H1 (cell line): ENCODE data around the gene KRT83. TPM values are rescaled to one million over a fixed set of nuclear protein-coding genes. Genes with fewer than 3 reads are reported as not detected.

Source experiments
- CTCF ChIA-PET: fragments of 300-600 bp; sonication (Branson Sonifier 250); formaldehyde crosslinking; loops from one replicate; lab custom pipeline; 2021; ENCODE audit not compliant: partially characterized antibody; lab: Charles Lee
- POLR2A ChIA-PET: fragments of 300-600 bp; sonication (Branson Sonifier 250); formaldehyde crosslinking; loops from one replicate; lab custom pipeline; 2021; ENCODE audit warnings: inconsistent platforms; ENCODE audit not compliant: partially characterized antibody; lab: Charles Lee
- DNase-seq, 2 experiments: peaks; one replicate each; pipeline versions ENCODE4 v3.0.0 to v3.0.0-alpha.2; 2010 to 2022; ENCODE audit warnings: low spot score in 2 of 2, low read depth in 1 of 2, mixed read lengths in 1 of 2
- FAIRE-seq: peaks from 2 replicates; lab custom pipeline; 2011; peaks lifted over from hg19 to GRCh38; lab: Jason Lieb, UNC
- H2AFZ ChIP-seq: 2 replicates; pipeline ENCODE4 v1.8.1; 2012; ENCODE audit warnings: low read length, inconsistent platforms
- H2AK5ac ChIP-seq: 2 replicates; pipeline ENCODE4 v1.6.1; 2013; ENCODE audit warnings: low read depth, low read length
- H2BK120ac ChIP-seq: replicated peaks from 2 replicates; pipeline ENCODE3; 2013; ENCODE audit warnings: low read depth, low read length, inconsistent platforms
- H2BK12ac ChIP-seq: 2 replicates; pipeline ENCODE4 v1.6.1; 2013; ENCODE audit warnings: low read depth, low read length
- H2BK15ac ChIP-seq: 2 replicates; pipeline ENCODE4 v1.6.1; 2013; ENCODE audit warnings: low read length
- H2BK20ac ChIP-seq: 2 replicates; pipeline ENCODE4 v1.6.1; 2013; ENCODE audit warnings: low read length
- H2BK5ac ChIP-seq: 2 replicates; pipeline ENCODE4 v1.6.1; 2013; ENCODE audit warnings: low read depth, low read length
- H3K14ac ChIP-seq: 2 replicates; pipeline ENCODE4 v1.6.1; 2013; ENCODE audit warnings: inconsistent platforms; ENCODE audit not compliant: insufficient read length
- H3K18ac ChIP-seq: 2 replicates; pipeline ENCODE4 v1.6.1; 2013; ENCODE audit warnings: low read length; ENCODE audit errors: extremely low read depth
- H3K23ac ChIP-seq: 2 replicates; pipeline ENCODE4 v1.6.1; 2013; ENCODE audit warnings: inconsistent platforms; ENCODE audit not compliant: insufficient read length
- H3K23me2 ChIP-seq: 2 replicates; pipeline ENCODE4 v1.6.1; 2013; ENCODE audit warnings: low read depth, low read length
- H3K27ac ChIP-seq: 2 replicates; pipeline ENCODE4 v1.6.1; 2011; ENCODE audit warnings: low read depth, low read length, inconsistent platforms
- H3K27me3 ChIP-seq, 4 experiments: replicated peaks in 1 of 4; 1 replicate in 1 of 4; 2 replicates in 3 of 4; pipeline versions ENCODE4 v1.6.1 to v1.8.1; 2011 to 2013; ENCODE audit warnings: low read length in 3 of 4, mild to moderate bottlenecking in 3 of 4, inconsistent platforms in 2 of 4, mixed read lengths in 2 of 4, moderate library complexity in 1 of 4; ENCODE audit not compliant: control insufficient read depth in 3 of 4, insufficient read depth in 3 of 4; ENCODE audit errors: extremely low read depth in 1 of 4
- H3K36me3 ChIP-seq, 4 experiments: 2 replicates each; pipeline versions ENCODE4 v1.6.1 to v1.8.1; 2011 to 2013; ENCODE audit warnings: mild to moderate bottlenecking in 4 of 4, low read length in 3 of 4, moderate library complexity in 2 of 4, control low read depth in 1 of 4, inconsistent platforms in 1 of 4; ENCODE audit not compliant: insufficient read depth in 4 of 4, control insufficient read depth in 2 of 4
- H3K4ac ChIP-seq: replicated peaks from 2 replicates; pipeline ENCODE3; 2013; ENCODE audit warnings: low read length, low read depth, mixed read lengths, inconsistent platforms; ENCODE audit not compliant: insufficient read length
- H3K4me1 ChIP-seq, 4 experiments: replicated peaks in 1 of 4; 1 replicate in 1 of 4; 2 replicates in 3 of 4; pipeline versions ENCODE4 v1.6.1 to v1.8.1; 2011 to 2013; ENCODE audit warnings: low read length in 3 of 4, inconsistent platforms in 2 of 4, mixed read lengths in 1 of 4; ENCODE audit not compliant: insufficient read depth in 4 of 4, control insufficient read depth in 3 of 4
- H3K4me2 ChIP-seq, 2 experiments: 2 replicates each; pipeline versions ENCODE4 v1.6.1 to v1.8.1; 2011 to 2013; ENCODE audit warnings: low read depth in 2 of 2, low read length in 2 of 2, control low read depth in 1 of 2, inconsistent platforms in 1 of 2, mild to moderate bottlenecking in 1 of 2; ENCODE audit not compliant: insufficient read depth in 1 of 2
- H3K4me3 ChIP-seq, 4 experiments: fragments of 200-600, 300-600 bp in 1 of 4; sonication (generic), shearing (Covaris generic), sonication (Bioruptor Twin) in 1 of 4; 2 replicates each; pipeline versions ENCODE4 v1.5.1 to v1.8.1; 2011 to 2016; ENCODE audit warnings: low read length in 4 of 4, low read depth in 3 of 4, control low read depth in 2 of 4, inconsistent platforms in 2 of 4, mild to moderate bottlenecking in 2 of 4, mixed read lengths in 1 of 4, moderate library complexity in 1 of 4; ENCODE audit not compliant: insufficient read depth in 2 of 4; ENCODE audit errors: extremely low read depth in 1 of 4
- H3K56ac ChIP-seq: replicated peaks from 2 replicates; pipeline ENCODE3; 2013; ENCODE audit warnings: low read depth, mild to moderate bottlenecking, mixed read lengths, low read length, inconsistent platforms; ENCODE audit not compliant: insufficient read length
- H3K79me1 ChIP-seq: 2 replicates; pipeline ENCODE4 v1.6.1; 2013; ENCODE audit warnings: low read depth, low read length, control low read depth
- H3K79me2 ChIP-seq, 2 experiments: 2 replicates each; pipeline versions ENCODE4 v1.6.1 to v1.8.1; 2012 to 2013; ENCODE audit warnings: low read length in 2 of 2, mild to moderate bottlenecking in 2 of 2, inconsistent platforms in 1 of 2; ENCODE audit not compliant: insufficient read depth in 2 of 2, control insufficient read depth in 1 of 2
- H3K9ac ChIP-seq, 4 experiments: replicated peaks in 1 of 4; 1 replicate in 1 of 4; 2 replicates in 3 of 4; pipeline versions ENCODE4 v1.6.1 to v1.8.1; 2011 to 2013; ENCODE audit warnings: low read depth in 3 of 4, low read length in 3 of 4, control low read depth in 2 of 4, mild to moderate bottlenecking in 2 of 4, moderate library complexity in 2 of 4, inconsistent platforms in 1 of 4; ENCODE audit errors: extremely low read depth in 1 of 4
- H3K9me3 ChIP-seq, 2 experiments: 2 replicates each; pipeline versions ENCODE4 v1.6.1 to v1.8.1; 2012 to 2013; ENCODE audit warnings: mild to moderate bottlenecking in 2 of 2, moderate library complexity in 2 of 2, control low read depth in 1 of 2, inconsistent platforms in 1 of 2, low read depth in 1 of 2, low read length in 1 of 2, mixed read lengths in 1 of 2; ENCODE audit not compliant: insufficient read depth in 2 of 2
- H4K20me1 ChIP-seq, 2 experiments: replicated peaks in 1 of 2; 2 replicates each; pipeline versions ENCODE3 to v1.8.1; 2011 to 2013; ENCODE audit warnings: inconsistent platforms in 2 of 2, low read length in 2 of 2, mild to moderate bottlenecking in 1 of 2; ENCODE audit not compliant: insufficient read depth in 2 of 2, control insufficient read depth in 1 of 2
- H4K5ac ChIP-seq: 2 replicates; pipeline ENCODE4 v1.6.1; 2013; ENCODE audit warnings: low read length, low read depth, mixed read lengths, inconsistent platforms; ENCODE audit not compliant: insufficient read length
- H4K8ac ChIP-seq: 2 replicates; pipeline ENCODE4 v1.8.0; 2013; ENCODE audit warnings: mild to moderate bottlenecking, moderate library complexity, low read length, inconsistent platforms; ENCODE audit not compliant: insufficient read depth; ENCODE audit errors: extremely low read depth
- H4K91ac ChIP-seq: replicated peaks from 2 replicates; pipeline ENCODE3; 2013; ENCODE audit warnings: low read length, mixed read lengths, inconsistent platforms; ENCODE audit not compliant: insufficient read length
- BACH1 ChIP-seq: IDR thresholded peaks from 2 replicates; pipeline ENCODE4 v1.6.1; 2012; ENCODE audit warnings: low read length, improper control_type of control experiment
- CBX8 ChIP-seq: fragments of 300-800, 300-1000 bp; sonication (generic); IDR thresholded peaks from 2 replicates; pipeline ENCODE4 v1.7.1; 2016; ENCODE audit warnings: low read depth, low read length, borderline replicate concordance
- CEBPB ChIP-seq: IDR thresholded peaks from 2 replicates; pipeline ENCODE4 v1.6.1; 2012; ENCODE audit warnings: low read depth, low read length
- CTCF ChIP-seq, 3 experiments: IDR thresholded peaks; 1 replicate in 2 of 3; 2 replicates in 1 of 3; pipeline versions ENCODE4 v1.5.1 to v1.6.1; 2011; ENCODE audit warnings: low read length in 3 of 3, mild to moderate bottlenecking in 3 of 3, inconsistent platforms in 2 of 3, low read depth in 1 of 3, moderate library complexity in 1 of 3; ENCODE audit not compliant: insufficient read depth in 1 of 3; ENCODE audit errors: control extremely low read depth in 1 of 3
- FOSL1 ChIP-seq: IDR thresholded peaks from 2 replicates; pipeline ENCODE4 v1.6.1; 2011; ENCODE audit warnings: mild to moderate bottlenecking, low read depth, low read length, moderate library complexity; ENCODE audit not compliant: insufficient read depth
- MAFK ChIP-seq: IDR thresholded peaks from 2 replicates; pipeline ENCODE4 v1.6.1; 2012; ENCODE audit warnings: low read depth, mild to moderate bottlenecking, improper control_type of control experiment, low read length
- NRF1 ChIP-seq: IDR thresholded peaks from 2 replicates; pipeline ENCODE4 v1.6.1; 2011; ENCODE audit warnings: mild to moderate bottlenecking, low read depth, low read length, improper control_type of control experiment
- PHF8 ChIP-seq: fragments of 200-600 bp; sonication (generic); conservative IDR thresholded peaks from 2 replicates; pipeline ENCODE4 v1.7.1; 2012; ENCODE audit warnings: low read depth, mild to moderate bottlenecking, inconsistent platforms, low read length, moderate library complexity
- RXRA ChIP-seq: IDR thresholded peaks from 2 replicates; pipeline ENCODE4 v1.6.1; 2011; ENCODE audit warnings: low read depth, mild to moderate bottlenecking, low read length, moderate library complexity; ENCODE audit not compliant: insufficient read depth
- SIRT6 ChIP-seq: IDR thresholded peaks from one replicate; pipeline ENCODE4 v1.7.1; 2012; ENCODE audit warnings: low read length, inconsistent platforms
- SP1 ChIP-seq: IDR thresholded peaks from 2 replicates; pipeline ENCODE4 v1.6.1; 2011; ENCODE audit warnings: low read depth, low read length
- SUZ12 ChIP-seq: fragments of 200-600 bp; sonication (generic); IDR thresholded peaks from 2 replicates; pipeline ENCODE4 v1.6.1; 2012; ENCODE audit warnings: mild to moderate bottlenecking, inconsistent platforms, low read length, moderate library complexity, mixed read lengths
- YY1 ChIP-seq: IDR thresholded peaks from 2 replicates; pipeline ENCODE4 v1.6.1; 2011; ENCODE audit warnings: low read depth, mild to moderate bottlenecking, low read length
- WGBS, 2 experiments: shearing (Covaris generic) in 1 of 2; methylation state at CpG; one replicate each; pipeline versions ENCODE4 v1.1.6 to v1.1.7; 2013 to 2015; ENCODE audit warnings: low lambda C conversion rate in 2 of 2, mixed read lengths in 2 of 2, inconsistent platforms in 1 of 2, low coverage in 1 of 2, missing lambda C conversion rate in 1 of 2; ENCODE audit not compliant: insufficient replicate concordance in 2 of 2, insufficient coverage in 1 of 2, insufficient read length in 1 of 2; ENCODE audit errors: extremely low coverage in 1 of 2, missing lambda C conversion rate in 1 of 2; 5-methylcytosine and 5-hydroxymethylcytosine counted together
- polyA plus RNA-seq, 7 experiments: library from polyadenylated mRNA; depleted of rRNA in 3 of 7; stranded (reverse) in 5 of 7; unstranded in 2 of 7; fragments of >200 nt in 5 of 7; fragments of 200-250 nt in 2 of 7; gene quantifications; 1 replicate in 5 of 7; 2 replicates in 1 of 7; 4 replicates in 1 of 7; pipeline versions ENCODE4 v1.2.1 to v1.2.3, GENCODE V29; 2011 to 2013; ENCODE audit warnings: missing spikeins in 2 of 7, mixed read lengths in 2 of 7
- total RNA-seq: library from RNA; stranded (reverse); fragmentation: NEBNext Ultra II Directional; extraction: Animal tissue kit (Norgen Biotek cat#: 25700); gene quantifications from 2 replicates; pipeline ENCODE4 v1.2.1, GENCODE V29; 2021

Gene KRT83
- total and polyA plus RNA-seq, 2 of the 8 experiments (the other 6 are each of a cell fraction or from before 2014, with no cell fraction given), result not detected

- Histone ChIP-seq H4K5ac (no peak overlapping the region), H3K4me3 (no peak overlapping the region), H3K14ac (no peak overlapping the region), H2AK5ac (no peak overlapping the region), H4K91ac (no peak overlapping the region), H3K23me2 (no peaks in the 10 kb centered on the region), H3K36me3 (no peaks in the 10 kb centered on the region), H3K4me1 (peaks cover 0 to 3% (median 0%) of the 10 kb centered on the region in 4 experiments; a peak in 1 of 7 replicates), H3K4ac (no peak overlapping the region), H3K4me2 (no peak overlapping the region), H3K9ac (no peak overlapping the region), H4K8ac (no peak overlapping the region), H2BK20ac (no peak overlapping the region), H3K27ac (no peak overlapping the region), H2BK12ac (no peak overlapping the region), H3K79me1 (no peaks in the 10 kb centered on the region), H3K18ac (no peak overlapping the region), H2BK120ac (no peak overlapping the region), H2AFZ (no peak overlapping the region), H3K23ac (no peak overlapping the region), H2BK15ac (no peak overlapping the region), H3K9me3 (no peaks in the 10 kb centered on the region), H3K79me2 (no peaks in the 10 kb centered on the region), H2BK5ac (no peak overlapping the region), H3K27me3 (no peaks in the 10 kb centered on the region), H4K20me1 (no peaks in the 10 kb centered on the region), H3K56ac (no peak overlapping the region)
- CTCF ChIA-PET, result interaction anchor here (1.1 to 19.8 kb wide), 8 partner anchors 13 to 111 kb away, joined by 3 to 353 read pairs (median 5); partner anchors contain the start of genes KRT83 and KRT85
- FAIRE-seq (no peak), DNase-seq (no peak)
- 91% methylated on average over 3 of the region's 3 CpGs; no CpG with 5 or more reads in 1 of the 2 experiments for WGBS, 2 experiments
- POLR2A ChIA-PET, result no interaction called here
- TF ChIP-seq YY1 (no peak), CTCF (IDR thresholded peaks at IDR 0.05; ENCODE audit: control extremely low read depth in 1 of 3, insufficient read depth in 1 of 3, low read depth in 1 of 3, low read length in 3 of 3) (no peak), SIRT6 (no peak), SUZ12 (no peak), RXRA (no peak), CBX8 (no peak), CEBPB (no peak), FOSL1 (no peak), SP1 (no peak), BACH1 (no peak), PHF8 (no peak), NRF1 (no peak), MAFK (no peak)
Observed at GRCh38 chr12:52333321-52333720, 12.1 kb upstream of the KRT83 start.
